ENCODE results near the gene TMEM97.

DNA sequence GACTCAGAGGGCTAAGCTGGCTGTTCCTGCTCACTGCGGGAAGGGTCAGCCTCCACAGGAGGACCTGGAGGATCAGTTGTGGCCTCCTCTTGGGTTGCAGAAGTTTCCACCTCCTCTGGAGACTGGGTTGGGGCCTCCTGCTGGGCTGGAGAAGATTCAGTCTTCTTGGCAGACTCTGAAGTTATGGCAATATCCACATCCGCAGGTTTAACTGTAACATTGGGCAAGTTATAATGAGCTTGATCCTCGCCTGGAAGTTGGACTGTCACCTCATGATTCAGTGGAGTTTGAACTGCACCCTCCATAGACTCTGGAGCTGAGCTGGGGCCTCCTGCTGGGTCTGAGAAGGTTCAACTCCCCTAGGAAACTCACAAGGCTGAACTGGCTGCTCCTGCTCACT is 47.6 kb upstream of the TMEM97 start:
- TF ChIP-seq EZH2 (IDR thresholded peaks at IDR 0.05; ENCODE audit: insufficient read depth, poor library complexity, severe bottlenecking) = no peak
- no peak for TF ChIP-seq EZH2phosphoT487 (IDR thresholded peaks at IDR 0.05; ENCODE audit: insufficient read depth, low read depth)

Measured in GM23248 (cell line).